SW480 (cell line): ENCODE results near the gene HOATZ.
A peak's percentile ranks its signal among the peaks of the same experiment; 100 is the strongest.

Experiments
- DNase-seq: peaks from one replicate; pipeline ENCODE4 v3.0.0-alpha.2; 2016; ENCODE audit warnings: low spot score

HOATZ gene

DNA sequence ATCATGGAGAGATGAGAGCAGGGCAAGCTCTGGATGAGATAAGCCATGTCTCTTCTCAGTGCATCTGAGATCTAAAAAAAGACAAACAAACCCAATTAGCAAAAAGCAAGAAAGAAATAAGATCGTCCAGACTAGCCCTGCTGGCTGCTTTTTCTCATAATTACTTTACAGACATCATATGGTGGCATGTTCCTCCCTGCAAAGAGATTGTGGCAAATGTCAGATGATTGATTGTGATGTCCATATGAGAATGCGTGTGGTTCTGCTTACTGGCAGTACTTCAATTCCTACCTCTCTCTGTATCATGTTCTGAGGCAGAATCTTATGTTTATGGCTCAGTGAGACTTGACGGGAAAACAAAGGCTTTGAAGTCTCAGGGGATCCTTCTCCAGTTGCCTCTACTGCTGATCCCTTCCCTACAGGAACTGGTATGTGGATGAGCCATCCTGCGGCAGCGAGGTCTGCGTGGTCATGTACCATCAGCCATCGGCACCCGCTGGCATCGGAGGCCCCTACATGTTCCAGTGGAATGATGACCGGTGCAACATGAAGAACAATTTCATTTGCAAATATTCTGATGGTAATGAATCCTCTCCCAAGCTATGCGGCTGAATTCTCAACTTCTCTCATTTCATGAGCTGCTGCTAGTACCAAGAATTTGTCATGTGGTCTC, 34.8 kb downstream of the HOATZ start:
- DNase-seq: no peak

- no peak for DNase-seq
Measured at GRCh38 chr11:111549869-111550203, 35.3 kb downstream of the HOATZ start.

GRCh38 chr11:111550258-111550657, 35.7 kb downstream of the HOATZ start:
- no peak for DNase-seq

DNA sequence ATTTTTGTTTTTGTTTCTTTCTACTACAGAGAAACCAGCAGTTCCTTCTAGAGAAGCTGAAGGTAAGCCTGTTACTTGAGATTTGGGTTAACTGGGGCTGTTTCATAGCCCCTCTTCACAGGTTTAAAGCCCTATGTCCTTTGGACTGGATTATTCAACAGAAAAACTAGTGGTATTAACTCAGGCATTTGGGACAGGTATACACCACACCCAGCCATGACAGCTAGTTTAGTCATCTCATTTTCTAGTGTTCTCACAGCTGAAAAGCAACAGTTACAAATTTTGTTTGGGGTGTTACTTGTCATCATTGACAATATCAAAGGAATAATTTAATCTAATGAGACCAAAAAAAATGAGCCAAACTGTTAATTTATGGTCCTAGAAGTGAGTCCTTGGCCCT, 40.0 kb downstream of the HOATZ start:
- DNase-seq: peak; percentile 23

- DNase-seq: peak; percentile 22
Measured at GRCh38 chr11:111555255-111555654, 40.7 kb downstream of the HOATZ start.

GRCh38 chr11:111557425-111558111, 43.0 kb downstream of the HOATZ start:
- DNase-seq: no peak

DNA sequence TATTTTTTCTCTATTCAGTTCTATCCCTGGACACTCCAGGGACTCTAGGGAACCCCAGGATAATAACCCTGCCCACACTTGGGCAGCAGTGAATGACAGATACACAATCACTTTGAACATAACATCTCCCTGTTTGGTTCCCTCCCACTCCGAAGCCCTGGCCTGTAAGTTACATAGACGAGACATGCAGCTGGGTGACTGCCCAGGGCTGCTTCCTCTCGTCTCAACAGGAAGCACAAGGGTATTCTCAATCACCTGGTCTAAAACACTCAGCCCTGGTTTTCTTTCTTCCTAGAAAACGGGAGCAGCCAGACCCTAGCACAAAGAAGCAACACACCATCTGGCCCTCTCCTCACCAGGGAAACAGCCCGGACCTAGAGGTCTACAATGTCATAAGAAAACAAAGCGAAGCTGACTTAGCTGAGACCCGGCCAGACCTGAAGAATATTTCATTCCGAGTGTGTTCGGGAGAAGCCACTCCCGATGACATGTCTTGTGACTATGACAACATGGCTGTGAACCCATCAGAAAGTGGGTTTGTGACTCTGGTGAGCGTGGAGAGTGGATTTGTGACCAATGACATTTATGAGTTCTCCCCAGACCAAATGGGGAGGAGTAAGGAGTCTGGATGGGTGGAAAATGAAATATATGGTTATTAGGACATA, 45.4 kb downstream of the HOATZ start:
- DNase-seq: no peak

DNA sequence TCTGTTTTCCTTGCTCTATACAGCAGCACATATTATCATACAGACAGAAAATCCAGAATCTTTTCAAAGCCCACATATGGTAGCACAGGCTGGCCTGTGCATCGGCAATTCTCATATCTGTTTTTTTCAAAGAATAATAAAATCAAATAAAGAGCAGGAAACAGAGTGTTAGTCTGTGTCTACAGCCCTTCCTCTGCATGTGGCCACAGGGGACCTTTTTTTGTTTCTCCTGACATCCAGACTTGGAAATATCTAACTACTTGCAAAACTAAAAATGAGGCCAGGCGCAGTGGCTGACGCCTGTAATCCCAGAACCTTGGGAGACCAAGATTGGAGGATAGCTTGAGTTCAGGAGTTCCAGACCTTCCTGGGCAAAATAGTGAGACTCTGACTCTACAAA, 46.2 kb downstream of the HOATZ start:
- DNase-seq: no peak

- no peak for DNase-seq
Measured at GRCh38 chr11:111561306-111561705, 46.7 kb downstream of the HOATZ start.

- peak; percentile 13 for DNase-seq
Measured at GRCh38 chr11:111561791-111562325, 47.3 kb downstream of the HOATZ start.

DNA sequence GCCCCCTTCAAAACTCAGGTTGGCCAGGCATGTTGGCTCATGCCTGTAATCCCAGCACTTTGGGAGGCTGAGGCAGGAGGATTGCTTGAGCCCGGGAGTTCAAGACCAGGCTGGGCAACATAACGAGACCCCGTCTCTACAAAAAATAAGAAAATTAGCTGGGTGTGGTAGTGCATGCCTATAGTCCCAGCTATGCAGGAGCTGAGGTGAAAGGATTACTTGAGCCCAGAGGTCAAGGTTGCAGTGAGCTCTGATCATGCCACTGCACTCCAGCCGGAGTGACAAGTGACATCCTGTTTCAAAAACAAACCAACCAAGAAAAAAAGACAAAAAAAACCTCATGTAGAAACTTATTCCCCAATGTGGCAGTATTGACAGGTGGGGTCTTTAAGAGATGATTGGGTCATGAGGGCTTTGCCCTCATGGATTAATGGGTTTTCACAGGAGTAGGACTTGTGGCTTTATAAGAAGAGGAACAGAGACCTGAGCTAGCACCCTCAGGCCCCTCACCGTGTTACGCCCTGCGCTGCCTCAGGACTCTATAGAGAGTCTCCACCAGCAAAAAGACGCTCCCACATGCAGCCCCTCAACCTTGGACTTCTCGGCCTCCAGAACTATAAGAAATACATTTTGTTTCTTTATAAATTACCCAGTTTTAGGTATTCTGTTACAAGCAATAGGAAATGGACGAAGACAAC, 48.3 kb downstream of the HOATZ start:
- no peak for DNase-seq

DNA sequence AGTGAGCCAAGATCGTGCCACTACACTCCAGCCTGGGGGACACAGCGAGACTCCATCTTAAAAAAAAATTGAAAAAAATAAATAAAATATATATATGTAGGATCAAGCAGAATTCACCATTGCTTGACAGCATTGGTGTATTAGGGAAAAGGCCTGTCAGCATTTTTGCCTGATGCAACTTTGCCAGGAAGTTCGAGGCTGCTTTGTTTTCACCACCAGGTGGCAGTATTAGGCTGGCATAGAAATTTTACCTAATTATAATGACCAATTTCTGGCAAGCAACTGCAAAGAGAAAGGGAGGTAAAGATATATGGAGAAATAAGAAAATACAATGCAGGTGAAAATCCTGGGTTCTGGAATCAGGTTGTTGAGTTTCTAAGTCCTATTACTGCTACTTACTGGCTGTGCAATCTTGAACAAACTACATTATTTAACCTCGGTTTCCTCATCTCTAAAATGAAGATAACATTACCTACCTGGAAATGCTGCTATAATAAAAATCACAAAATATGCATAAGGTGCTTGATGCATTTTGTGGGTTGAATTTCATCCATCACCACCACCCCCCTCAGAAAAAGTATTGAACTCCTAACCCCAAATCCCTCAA, 50.6 kb downstream of the HOATZ start:
- peak; percentile 59 for DNase-seq

DNA sequence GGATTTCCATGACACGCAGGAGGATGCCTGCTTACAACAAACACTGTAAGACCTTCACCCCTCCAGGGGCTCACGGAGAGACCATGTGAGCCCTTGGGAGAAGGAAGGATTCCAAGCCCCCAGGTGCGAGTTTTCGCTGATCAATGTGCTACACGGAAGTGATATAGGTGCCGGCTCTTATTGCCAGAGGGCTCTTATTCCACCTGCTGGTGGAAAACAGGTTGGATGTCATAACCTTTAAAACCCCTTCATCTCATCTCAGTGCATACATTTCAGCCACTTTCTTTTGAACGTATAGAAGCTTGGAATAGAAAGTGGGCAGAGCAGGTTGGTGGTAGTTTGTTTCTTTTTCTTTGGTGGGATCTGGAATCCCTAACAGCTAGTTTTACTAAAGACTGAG, 51.7 kb downstream of the HOATZ start:
- DNase-seq: no peak

DNA sequence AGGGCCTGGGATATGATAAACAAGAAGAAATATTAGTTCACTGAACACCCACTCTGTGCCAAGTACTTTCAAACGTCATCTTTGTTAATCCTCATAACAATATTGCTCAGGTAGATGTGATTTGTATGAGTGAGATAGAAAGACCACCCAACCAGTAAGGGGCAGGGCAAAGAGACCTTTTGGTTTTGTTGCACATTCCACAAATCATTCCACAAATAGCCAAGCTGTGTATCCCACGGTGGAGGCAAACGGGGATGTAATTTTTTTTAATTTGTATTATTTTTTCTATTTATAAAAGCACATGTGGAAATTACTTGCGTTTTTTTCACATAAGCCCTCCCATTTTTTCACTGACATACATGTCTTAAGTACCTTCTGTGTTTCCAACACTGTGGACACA, 54.9 kb downstream of the HOATZ start:
- DNase-seq: no peak

DNA sequence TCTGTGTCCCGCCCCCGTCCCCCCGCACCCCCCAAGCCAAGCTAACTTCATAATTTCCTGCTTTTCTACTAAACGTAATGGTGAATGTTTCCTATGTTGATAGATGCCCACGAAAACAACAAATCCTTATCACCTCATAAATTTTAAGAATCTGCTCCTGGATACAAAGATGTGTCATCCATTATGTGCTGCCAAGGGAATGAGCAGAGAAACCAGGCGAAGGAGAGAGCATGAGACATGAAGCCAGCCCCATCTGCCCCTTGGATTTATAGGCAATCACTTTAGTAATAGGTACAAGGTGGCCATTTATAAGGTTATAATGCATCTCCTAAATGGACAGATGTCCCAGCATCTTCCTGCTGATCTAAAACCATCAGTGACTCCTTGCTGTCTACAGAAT, 56.2 kb downstream of the HOATZ start:
- no peak for DNase-seq

GRCh38 chr11:111571829-111572501, 57.4 kb downstream of the HOATZ start:
- DNase-seq: no peak

- DNase-seq: no peak
Measured at GRCh38 chr11:111572581-111572980, 58.0 kb downstream of the HOATZ start.

- DNase-seq: no peak
Measured at GRCh38 chr11:111573821-111574249, 59.3 kb downstream of the HOATZ start.

DNA sequence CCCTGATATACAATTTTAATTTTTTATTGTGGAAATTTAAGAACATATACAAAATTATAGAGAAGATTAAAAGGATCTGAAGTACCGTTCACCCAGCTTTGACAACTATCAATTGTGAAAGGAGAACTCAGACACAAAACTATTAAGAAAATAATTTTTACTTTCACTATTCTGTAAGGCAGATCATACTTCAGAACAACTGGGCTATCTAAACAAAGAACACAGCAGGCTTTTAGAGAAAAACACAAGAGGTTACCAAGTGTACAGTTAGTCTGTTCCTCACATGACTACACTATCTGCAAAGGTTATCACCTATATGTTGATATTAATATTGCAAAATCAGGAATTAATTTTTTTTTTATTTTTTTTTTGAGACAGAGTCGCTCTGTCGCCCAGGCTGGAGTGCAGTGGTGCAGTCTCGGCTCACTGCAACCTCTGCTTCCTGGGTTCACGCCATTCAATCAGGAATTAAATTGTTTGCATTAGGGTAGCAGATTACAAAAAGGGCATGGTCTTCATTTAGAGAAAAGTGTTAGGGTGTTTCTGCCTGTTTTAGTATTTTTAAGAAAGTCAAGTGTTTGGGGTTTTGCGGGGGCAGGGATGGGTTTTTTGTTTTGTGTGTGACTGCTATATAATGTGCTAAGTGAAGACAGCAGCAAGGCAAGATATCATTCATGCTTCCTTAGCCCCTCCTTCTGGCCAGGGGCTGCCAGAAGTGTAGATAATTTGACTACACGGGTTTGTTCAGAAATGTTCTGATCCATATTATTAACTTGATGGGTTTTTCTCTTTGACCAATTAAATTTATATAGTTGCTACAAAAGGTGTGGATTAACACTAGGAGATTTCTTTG, 60.0 kb downstream of the HOATZ start:
- DNase-seq: no peak

- DNase-seq: no peak
Measured at GRCh38 chr11:111575740-111576139, 61.2 kb downstream of the HOATZ start.

DNA sequence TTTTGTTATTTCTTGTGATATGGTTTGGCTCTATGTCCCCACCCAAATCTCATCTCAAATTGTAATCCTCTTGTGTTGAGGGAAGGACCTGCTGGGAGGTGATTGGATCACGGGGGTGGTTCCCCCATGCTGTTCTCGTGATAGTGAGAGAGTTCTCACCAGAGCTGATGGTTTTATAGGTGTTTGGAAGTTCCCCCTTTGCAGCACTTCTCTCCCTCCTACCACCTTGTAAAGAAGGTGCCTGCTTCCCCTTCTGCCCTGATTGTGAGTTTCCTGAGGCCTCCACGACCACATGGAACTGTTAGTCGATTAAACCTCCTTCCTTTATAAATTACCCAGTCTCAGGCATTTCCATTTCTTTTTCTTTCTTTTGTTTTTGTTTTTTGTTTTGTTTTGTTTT, 63.2 kb downstream of the HOATZ start:
- no peak for DNase-seq
